ENCODE measurements around the gene POLR2H.

POLR2H gene

GRCh38 chr3:184352897-184353545 is 8.5 kb upstream of the POLR2H start:
- DNase-seq: no peak

- no peak for DNase-seq
Measured at GRCh38 chr3:184353546-184353941, 8.0 kb upstream of the POLR2H start.

- DNase-seq: no peak
Measured at GRCh38 chr3:184354121-184354728, 7.3 kb upstream of the POLR2H start.

GRCh38 chr3:184354754-184355153 is 6.8 kb upstream of the POLR2H start:
- no peak for DNase-seq

- no peak for DNase-seq
Measured at GRCh38 chr3:184355261-184356040, 6.1 kb upstream of the POLR2H start.

GRCh38 chr3:184357248-184358123 is 4.0 kb upstream of the POLR2H start:
- no peak for DNase-seq

- no peak for DNase-seq
Measured at GRCh38 chr3:184358124-184358767, 3.3 kb upstream of the POLR2H start.

- DNase-seq: no peak
Measured at GRCh38 chr3:184358921-184359350, 2.6 kb upstream of the POLR2H start.

- DNase-seq: no peak
Measured at GRCh38 chr3:184359610-184360009, 1.9 kb upstream of the POLR2H start.

- DNase-seq: no peak
Measured at GRCh38 chr3:184360070-184360928, 1.2 kb upstream of the POLR2H start.

GRCh38 chr3:184360929-184361531 is 480 bp upstream of the POLR2H start:
- DNase-seq: no peak

- no peak for DNase-seq
Measured at GRCh38 chr3:184361932-184362667, 590 bp downstream of the POLR2H start.

- DNase-seq: peak; percentile 96
Measured at GRCh38 chr3:184362668-184363546, 1.4 kb downstream of the POLR2H start.

GRCh38 chr3:184366619-184367289 is 5.2 kb downstream of the POLR2H start:
- no peak for DNase-seq

- DNase-seq: no peak
Measured at GRCh38 chr3:184368116-184368515, 6.6 kb downstream of the POLR2H start.

- DNase-seq: no peak
Measured at GRCh38 chr3:184368586-184369183, 7.2 kb downstream of the POLR2H start.

GRCh38 chr3:184371570-184372018 is 10.1 kb downstream of the POLR2H start:
- DNase-seq: no peak

GRCh38 chr3:184372296-184372821 is 10.8 kb downstream of the POLR2H start:
- DNase-seq: no peak

Measured in NCI-H1048 (cell line).